ENCODE data around the gene PLCH2. TPM values are rescaled to one million over a fixed set of nuclear protein-coding genes. Genes with fewer than 3 reads are reported as not detected.
"Not testable (repeated sequence)": the region's sequence is repeated elsewhere in the genome, so short reads cannot be mapped to it uniquely, and the experiment has no call there.

PLCH2 gene
- total RNA-seq, 6 experiments from 2014 or later, result 0.09 to 0.34 (median 0.18) TPM; not detected in 1

- Mint-ChIP-seq H3K4me3 (peak overlapping the region; percentile 77), H3K27me3 (ENCODE audit: insufficient read depth) (peaks cover 3% of the 10 kb centered on the region), H3K9me3 (no peaks in the 10 kb centered on the region), H3K27ac (peak overlapping the region; percentile 64; the same call in 1 of the 2 replicates), H3K36me3 (ENCODE audit: low read depth) (no peaks in the 10 kb centered on the region), H3K4me1 (ENCODE audit: low read depth) (peaks cover 12% of the 10 kb centered on the region; the same call in 1 of the 2 replicates)
- TF ChIP-seq CTCF (IDR thresholded peaks at IDR 0.05), result peak; percentile 63
- DNase-seq, result peak; percentile 72
Measured at GRCh38 chr1:2546515-2547209, 70.6 kb downstream of the PLCH2 start.

- no peaks in the 10 kb centered on the region for H3K9me3 Mint-ChIP-seq
Measured at GRCh38 chr1:2547210-2548067, 71.3 kb downstream of the PLCH2 start.

GRCh38 chr1:2548068-2548589 is 72.0 kb downstream of the PLCH2 start:
- peak; percentile 99 for TF ChIP-seq CTCF (IDR thresholded peaks at IDR 0.05)
- Mint-ChIP-seq H3K4me1 (ENCODE audit: low read depth) (peaks cover 12% of the 10 kb centered on the region; the same call in 1 of the 2 replicates), H3K27ac (peak overlapping the region; percentile 79; the same call in 1 of the 2 replicates), H3K27me3 (ENCODE audit: insufficient read depth) (peaks cover 3% of the 10 kb centered on the region), H3K9me3 (no peaks in the 10 kb centered on the region), H3K4me3 (no peak overlapping the region), H3K36me3 (ENCODE audit: low read depth) (no peaks in the 10 kb centered on the region)
- peak; percentile 40 for DNase-seq

More at GRCh38 chr1:2547210-2548067, 71.3 kb downstream of the PLCH2 start:
- Mint-ChIP-seq H3K4me3 (peak overlapping the region; percentile 77), H3K4me1 (ENCODE audit: low read depth) (peaks cover 12% of the 10 kb centered on the region; the same call in 1 of the 2 replicates), H3K36me3 (ENCODE audit: low read depth) (no peaks in the 10 kb centered on the region), H3K27ac (peak overlapping the region; percentile 64; the same call in 1 of the 2 replicates), H3K27me3 (ENCODE audit: insufficient read depth) (peaks cover 3% of the 10 kb centered on the region)
- DNase-seq, result no peak
- TF ChIP-seq CTCF (IDR thresholded peaks at IDR 0.05), result no peak

- H3K36me3 Mint-ChIP-seq (ENCODE audit: low read depth); H3K27me3 Mint-ChIP-seq (ENCODE audit: insufficient read depth); H3K4me1 Mint-ChIP-seq (ENCODE audit: low read depth); H3K27ac Mint-ChIP-seq; DNase-seq; H3K4me3 Mint-ChIP-seq; H3K9me3 Mint-ChIP-seq: not testable (repeated sequence)
Measured at GRCh38 chr1:2549367-2550029, 73.4 kb downstream of the PLCH2 start.

- DNase-seq; H3K4me3 Mint-ChIP-seq; H3K27ac Mint-ChIP-seq; H3K9me3 Mint-ChIP-seq; H3K36me3 Mint-ChIP-seq (ENCODE audit: low read depth); H3K4me1 Mint-ChIP-seq (ENCODE audit: low read depth); H3K27me3 Mint-ChIP-seq (ENCODE audit: insufficient read depth): not testable (repeated sequence)
Measured at GRCh38 chr1:2550309-2550861, 74.3 kb downstream of the PLCH2 start.

- H3K4me1 Mint-ChIP-seq (ENCODE audit: low read depth); DNase-seq; H3K27me3 Mint-ChIP-seq (ENCODE audit: insufficient read depth); H3K27ac Mint-ChIP-seq; H3K9me3 Mint-ChIP-seq; H3K4me3 Mint-ChIP-seq; H3K36me3 Mint-ChIP-seq (ENCODE audit: low read depth): not testable (repeated sequence)
Measured at GRCh38 chr1:2551544-2551943, 75.5 kb downstream of the PLCH2 start.

Measured in HFFc6 (cell line).